Gastrocnemius medialis (tissue), 4 donors: ENCODE results near the gene FKBP7. TPM values are rescaled to one million over a fixed set of nuclear protein-coding genes. Genes with fewer than 3 reads are reported as not detected.
A peak's percentile ranks its signal among the peaks of the same experiment; 100 is the strongest.

ENCODE experiments used
- ATAC-seq, 2 donors: fragments of 150-250 bp; one replicate each; pipeline ENCODE4 v1.9.1; 2016
- DNase-seq, 2 donors: peaks; one replicate each; pipeline ENCODE4 v3.0.0-alpha.2; 2019
- H3K27ac ChIP-seq, 4 donors: fragments of 200-600 bp; sonication (generic); 1 replicate in 1 of 4; 2 replicates in 3 of 4; pipeline ENCODE4 v1.5.1; 2016 to 2018; ENCODE audit warnings: mild to moderate bottlenecking in 2 of 4, moderate library complexity in 1 of 4
- H3K27me3 ChIP-seq, 3 donors: fragments of 200-600 bp; sonication (generic) in 2 of 3; 1 replicate in 1 of 3; 2 replicates in 2 of 3; pipeline versions ENCODE4 v1.5.1 to v1.6.0; 2016 to 2019; ENCODE audit warnings: mild to moderate bottlenecking in 1 of 3, moderate library complexity in 1 of 3
- H3K36me3 ChIP-seq, 2 donors: fragments of 200-600 bp; sonication (generic) in 1 of 2; one replicate each; pipeline ENCODE4 v1.5.1; 2017 to 2018
- H3K4me1 ChIP-seq, 2 donors: fragments of 200-600 bp; sonication (generic) in 1 of 2; one replicate each; pipeline ENCODE4 v1.5.1; 2016 to 2017; ENCODE audit warnings: mild to moderate bottlenecking in 2 of 2
- H3K4me3 ChIP-seq, 4 donors: fragments of 200-600 bp; sonication (generic) in 3 of 4; 1 replicate in 1 of 4; 2 replicates in 3 of 4; pipeline ENCODE4 v1.5.1; 2016 to 2019; ENCODE audit warnings: mild to moderate bottlenecking in 2 of 4
- H3K9me3 ChIP-seq, 3 donors: fragments of 200-600 bp; sonication (generic) in 2 of 3; 1 replicate in 1 of 3; 2 replicates in 2 of 3; pipeline ENCODE4 v1.5.1; 2016 to 2019
- CTCF ChIP-seq, 5 experiments: fragments of 450-650 bp in 3 of 5; fragments of 200-600 bp in 2 of 5; sonication (generic) in 2 of 5; IDR thresholded peaks in 4 of 5; conservative IDR thresholded peaks in 1 of 5; 1 replicate in 4 of 5; 2 replicates in 1 of 5; pipeline ENCODE4 v1.5.1; 2016 to 2019; ENCODE audit warnings: antibody characterized with exemption in 5 of 5, mild to moderate bottlenecking in 3 of 5, moderate library complexity in 3 of 5
- POLR2A ChIP-seq, 2 donors: fragments of 450-650 bp; IDR thresholded peaks; one replicate each; pipeline ENCODE4 v1.6.1; 2017; ENCODE audit warnings: antibody characterized with exemption in 2 of 2, mild to moderate bottlenecking in 2 of 2, moderate library complexity in 2 of 2
- in situ Hi-C, 4 donors: fragments of 200-750 bp; cut with MboI; loops; one replicate each; pipeline versions ENCODE4 v1.15.0 to v1.8.0; 2017; ENCODE audit warnings: low sequenced_read_pairs in 4 of 4
- intact Hi-C: fragments of 100-400 bp; cut with DNase I; formaldehyde crosslinking; loops from one replicate; pipeline ENCODE4 v1.15.1; 2023; ENCODE audit warnings: low total_unique reads
- total RNA-seq, 4 donors: library from RNA; depleted of rRNA; stranded (reverse); fragments of >200 nt; gene quantifications; one replicate each; pipeline versions ENCODE4 v1.1.0 to v1.2.3, GENCODE V29; 2016

The FKBP7 gene
- total RNA-seq, 4 donors from 2014 or later = 1.4 to 5.0 (median 3.3) TPM

- no peak for TF ChIP-seq POLR2A (IDR thresholded peaks at IDR 0.05)
- no peak for TF ChIP-seq CTCF (IDR thresholded peaks at IDR 0.05 in 4 of 5, conservative IDR thresholded peaks at IDR 0.05 in 1 of 5)
- in situ Hi-C loops (no loop called here), intact Hi-C loops (loop anchor here (2.0 kb wide), 2 partner anchors 35 to 283 kb away; partner anchors contain the start of genes PJVK and PRKRA)
- Histone ChIP-seq H3K9me3 (no peaks in the 10 kb centered on the region), H3K4me3 (no peak overlapping the region), H3K4me1 (peaks cover 8 to 14% of the 10 kb centered on the region in 2 donors), H3K27ac (no peak overlapping the region), H3K27me3 (no peaks in the 10 kb centered on the region), H3K36me3 (no peaks in the 10 kb centered on the region)
- no peak for DNase-seq
- no peak for ATAC-seq
Measured at GRCh38 chr2:178415979-178416378, 62.4 kb downstream of the FKBP7 start.

GRCh38 chr2:178414266-178415247 is 63.8 kb downstream of the FKBP7 start:
- DNase-seq = peak; percentile 93 to 95
- H3K9me3 ChIP-seq = no peaks in the 10 kb centered on the region
- peak; percentile 31 to 73 for TF ChIP-seq POLR2A (IDR thresholded peaks at IDR 0.05)
- TF ChIP-seq CTCF (IDR thresholded peaks at IDR 0.05 in 4 of 5, conservative IDR thresholded peaks at IDR 0.05 in 1 of 5) = peak; percentile 85 to 93 (median 89)
- in situ Hi-C loops (no loop called here), intact Hi-C loops (loop anchor here (1.0 to 5.0 kb wide), 7 partner anchors 17 to 302 kb away; partner anchors contain the start of genes OSBPL6, PJVK, PRKRA and RBM45)
- peak overlapping the region; percentile 62 to 77 (median 68) for H3K4me3 ChIP-seq
- ATAC-seq = peak; percentile 91 to 92
- peaks cover 8 to 14% of the 10 kb centered on the region in 2 donors for H3K4me1 ChIP-seq
- H3K27me3 ChIP-seq = no peaks in the 10 kb centered on the region
- H3K27ac ChIP-seq = peak overlapping the region; percentile 82 to 88 (median 86)
- no peaks in the 10 kb centered on the region for H3K36me3 ChIP-seq

Other genes with a start within 250 kb of the FKBP7 start
- gene PRKRA, start 27.4 kb downstream of the FKBP7 start, total RNA-seq = 100 to 1,000 TPM in 3 of 4 donors, 10 to 100 TPM in 1; 91.0 to 125 (median 117) TPM
- 1 to 10 TPM in 2 of 4 donors, under 1 TPM in 2; 0.16 to 3.9 (median 1.0) TPM for gene PJVK, start 27.2 kb downstream of the FKBP7 start, total RNA-seq
- gene PLEKHA3, start 1.9 kb upstream of the FKBP7 start, total RNA-seq = 10 to 100 TPM in 3 of 4 donors, 1 to 10 TPM in 1; 7.1 to 20.5 (median 11.6) TPM